Ectodermal cell (in vitro differentiated cells): ENCODE measurements around the gene IRF2BP2. TPM values are rescaled to one million over a fixed set of nuclear protein-coding genes. Genes with fewer than 3 reads are reported as not detected.
A peak's percentile ranks its signal among the peaks of the same experiment; 100 is the strongest.

Source experiments
- H3K27ac ChIP-seq: 2 replicates; pipeline ENCODE4 v1.7.0; 2013; ENCODE audit warnings: mild to moderate bottlenecking, low read depth, low read length; ENCODE audit not compliant: insufficient read depth, poor library complexity, severe bottlenecking
- H3K27me3 ChIP-seq: 2 replicates; pipeline ENCODE4 v1.7.0; 2013; ENCODE audit warnings: mild to moderate bottlenecking, low read length; ENCODE audit not compliant: insufficient read depth, control insufficient read depth, poor library complexity, severe bottlenecking
- H3K36me3 ChIP-seq: one replicate; pipeline ENCODE4 v1.7.0; 2013; ENCODE audit warnings: low read length; ENCODE audit not compliant: control insufficient read depth, insufficient read depth
- H3K4me1 ChIP-seq: one replicate; pipeline ENCODE4 v1.7.0; 2013; ENCODE audit warnings: low read length; ENCODE audit not compliant: control insufficient read depth, insufficient read depth
- H3K4me3 ChIP-seq: 2 replicates; pipeline ENCODE4 v1.7.0; 2013; ENCODE audit warnings: low read depth, low read length, control low read depth; ENCODE audit not compliant: insufficient read depth
- H3K9me3 ChIP-seq: 2 replicates; pipeline ENCODE4 v1.7.0; 2013; ENCODE audit warnings: mild to moderate bottlenecking, low read length, moderate library complexity; ENCODE audit not compliant: control insufficient read depth
- WGBS, 2 experiments: methylation state at CpG; one replicate each; pipeline ENCODE4 v1.1.7; 2013; ENCODE audit warnings: missing lambda C conversion rate in 2 of 2; 5-methylcytosine and 5-hydroxymethylcytosine counted together
- polyA plus RNA-seq, 4 experiments: library from polyadenylated mRNA; stranded (reverse); fragments of 50-300 nt; gene quantifications; one replicate each; pipeline ENCODE4 v1.2.3, GENCODE V29; 2013

Gene IRF2BP2
- polyA plus RNA-seq (2013, experiment 1 of 4): 56.3 TPM
- polyA plus RNA-seq (2013, experiment 2 of 4): 39.8 TPM
- polyA plus RNA-seq (2013, experiment 3 of 4): 41.4 TPM
- 51.6 TPM for polyA plus RNA-seq (2013, experiment 4 of 4)

GRCh38 chr1:234610061-234610665 is at the start of gene IRF2BP2:
Gene IRF2BP2 (minus strand): TSS chr1:234610178. CDS start chr1:234609494, 684 bp downstream.
- 0 to 1% methylated on average over 62 of the region's 62 CpGs for WGBS, 2 experiments
- H3K4me3 ChIP-seq: peak within 1 kb of the TSS; percentile 67
- H3K9me3 ChIP-seq: no peaks in the 10 kb centered on the region
- no peaks in the 10 kb centered on the region for H3K27me3 ChIP-seq
- H3K36me3 ChIP-seq: peaks cover 5% of the 10 kb centered on the region
- peaks cover 36% of the 10 kb centered on the region for H3K4me1 ChIP-seq
- peak within 1 kb of the TSS; percentile 91 for H3K27ac ChIP-seq

- Histone ChIP-seq H3K9me3 (no peaks in the 10 kb centered on the region), H3K27me3 (no peaks in the 10 kb centered on the region), H3K4me1 (peaks cover 9% of the 10 kb centered on the region), H3K36me3 (no peaks in the 10 kb centered on the region), H3K4me3 (no peak overlapping the region), H3K27ac (no peak overlapping the region)
- 93 to 97% methylated on average over 9 of the region's 9 CpGs for WGBS, 2 experiments
Observed at GRCh38 chr1:234659538-234659937, 49.6 kb upstream of the IRF2BP2 start.

GRCh38 chr1:234658138-234658537 is 48.2 kb upstream of the IRF2BP2 start:
- Histone ChIP-seq H3K4me1 (peaks cover 9% of the 10 kb centered on the region), H3K27me3 (no peaks in the 10 kb centered on the region), H3K9me3 (no peaks in the 10 kb centered on the region), H3K4me3 (no peak overlapping the region), H3K27ac (no peak overlapping the region), H3K36me3 (no peaks in the 10 kb centered on the region)
- WGBS, 2 experiments: 79 to 84% methylated on average over 3 of the region's 3 CpGs

GRCh38 chr1:234656944-234657654 is 47.1 kb upstream of the IRF2BP2 start:
- Histone ChIP-seq H3K4me1 (peaks cover 9% of the 10 kb centered on the region), H3K9me3 (no peaks in the 10 kb centered on the region), H3K36me3 (no peaks in the 10 kb centered on the region), H3K4me3 (no peak overlapping the region), H3K27ac (no peak overlapping the region), H3K27me3 (no peaks in the 10 kb centered on the region)
- WGBS, 2 experiments: 92 to 94% methylated on average over 12 of the region's 12 CpGs

- peaks cover 9% of the 10 kb centered on the region for H3K4me1 ChIP-seq
- no peaks in the 10 kb centered on the region for H3K36me3 ChIP-seq
- no peak overlapping the region for H3K4me3 ChIP-seq
- WGBS, 2 experiments: 80 to 86% methylated on average over 17 of the region's 17 CpGs
- H3K9me3 ChIP-seq: no peaks in the 10 kb centered on the region
- H3K27me3 ChIP-seq: no peaks in the 10 kb centered on the region
- no peak overlapping the region for H3K27ac ChIP-seq
Observed at GRCh38 chr1:234656070-234656895, 46.3 kb upstream of the IRF2BP2 start.

GRCh38 chr1:234655328-234656069 is 45.5 kb upstream of the IRF2BP2 start:
- peaks cover 9% of the 10 kb centered on the region for H3K4me1 ChIP-seq
- 89 to 94% methylated on average over 7 to 8 of the region's 8 CpGs for WGBS, 2 experiments
- no peaks in the 10 kb centered on the region for H3K27me3 ChIP-seq
- H3K36me3 ChIP-seq: no peaks in the 10 kb centered on the region
- no peak overlapping the region for H3K27ac ChIP-seq
- no peaks in the 10 kb centered on the region for H3K9me3 ChIP-seq
- H3K4me3 ChIP-seq: no peak overlapping the region

- Histone ChIP-seq H3K27ac (no peak overlapping the region), H3K36me3 (no peaks in the 10 kb centered on the region)
- WGBS, 2 experiments: 84 to 95% methylated on average over 2 to 3 of the region's 3 CpGs
Observed at GRCh38 chr1:234654002-234654733, 44.2 kb upstream of the IRF2BP2 start.

GRCh38 chr1:234649432-234650081 is 39.6 kb upstream of the IRF2BP2 start:
- no peak overlapping the region for H3K27ac ChIP-seq
- 85 to 92% methylated on average over 3 of the region's 3 CpGs for WGBS, 2 experiments
- no peak overlapping the region for H3K4me3 ChIP-seq
- no peaks in the 10 kb centered on the region for H3K27me3 ChIP-seq
- no peaks in the 10 kb centered on the region for H3K9me3 ChIP-seq
- no peaks in the 10 kb centered on the region for H3K36me3 ChIP-seq
- no peaks in the 10 kb centered on the region for H3K4me1 ChIP-seq

More at GRCh38 chr1:234654002-234654733, 44.2 kb upstream of the IRF2BP2 start:
- no peak overlapping the region for H3K4me3 ChIP-seq
- peaks cover 9% of the 10 kb centered on the region for H3K4me1 ChIP-seq
- H3K27me3 ChIP-seq: no peaks in the 10 kb centered on the region
- no peaks in the 10 kb centered on the region for H3K9me3 ChIP-seq

- Histone ChIP-seq H3K27me3 (no peaks in the 10 kb centered on the region), H3K27ac (no peak overlapping the region), H3K4me3 (no peak overlapping the region), H3K4me1 (no peaks in the 10 kb centered on the region), H3K36me3 (no peaks in the 10 kb centered on the region), H3K9me3 (no peaks in the 10 kb centered on the region)
- 92 to 93% methylated on average over 2 of the region's 2 CpGs for WGBS, 2 experiments
Observed at GRCh38 chr1:234647758-234648157, 37.8 kb upstream of the IRF2BP2 start.
